ENCODE data around the gene RLN3.
"Not testable (repeated sequence)": the region's sequence is repeated elsewhere in the genome, so short reads cannot be mapped to it uniquely, and the experiment has no call there.

RLN3 gene

DNA sequence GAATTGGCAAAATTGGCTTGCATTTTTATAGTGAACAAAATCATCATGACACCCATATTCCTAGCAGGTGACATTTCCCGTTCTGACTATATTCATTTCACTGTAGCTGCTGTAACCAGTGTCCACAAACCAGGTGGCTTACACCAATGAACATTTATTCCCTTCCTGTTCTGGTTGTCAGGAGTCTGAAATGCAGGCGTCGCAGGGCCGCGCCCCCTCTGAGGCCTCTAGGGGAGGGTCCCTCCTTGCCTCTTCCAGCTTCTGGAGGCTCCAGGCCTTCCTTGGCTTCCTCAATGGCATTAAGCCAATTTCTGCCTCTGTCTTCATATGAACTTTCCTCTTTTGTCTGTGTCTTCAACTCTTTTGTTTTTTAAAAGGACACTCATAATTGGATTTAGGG is 6.5 kb upstream of the RLN3 start:
- DNase-seq (ENCODE audit: low read depth in 2 of 3, low spot score in 1 of 3): no peak

DNA sequence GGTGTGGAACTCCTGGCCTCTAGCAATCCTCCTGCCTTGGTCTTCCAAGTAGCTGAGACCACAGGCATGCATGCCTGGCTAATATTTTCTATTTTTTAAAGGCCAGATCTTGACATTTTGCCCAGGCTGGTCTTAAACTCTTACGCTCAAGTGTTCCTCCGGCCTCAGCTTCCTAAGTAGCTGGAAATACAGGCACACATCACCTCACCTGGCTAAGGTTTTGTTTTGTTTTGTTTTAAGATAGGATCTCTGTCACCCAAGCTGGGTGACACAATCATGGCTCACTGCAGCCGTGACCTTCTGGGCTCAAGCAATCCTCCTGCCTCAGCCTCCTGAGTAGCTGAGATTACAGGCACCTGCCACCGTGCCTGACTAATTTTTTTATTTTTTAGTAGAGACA is 5.5 kb upstream of the RLN3 start:
- no peak for DNase-seq (ENCODE audit: low read depth in 2 of 3, low spot score in 1 of 3)

DNA sequence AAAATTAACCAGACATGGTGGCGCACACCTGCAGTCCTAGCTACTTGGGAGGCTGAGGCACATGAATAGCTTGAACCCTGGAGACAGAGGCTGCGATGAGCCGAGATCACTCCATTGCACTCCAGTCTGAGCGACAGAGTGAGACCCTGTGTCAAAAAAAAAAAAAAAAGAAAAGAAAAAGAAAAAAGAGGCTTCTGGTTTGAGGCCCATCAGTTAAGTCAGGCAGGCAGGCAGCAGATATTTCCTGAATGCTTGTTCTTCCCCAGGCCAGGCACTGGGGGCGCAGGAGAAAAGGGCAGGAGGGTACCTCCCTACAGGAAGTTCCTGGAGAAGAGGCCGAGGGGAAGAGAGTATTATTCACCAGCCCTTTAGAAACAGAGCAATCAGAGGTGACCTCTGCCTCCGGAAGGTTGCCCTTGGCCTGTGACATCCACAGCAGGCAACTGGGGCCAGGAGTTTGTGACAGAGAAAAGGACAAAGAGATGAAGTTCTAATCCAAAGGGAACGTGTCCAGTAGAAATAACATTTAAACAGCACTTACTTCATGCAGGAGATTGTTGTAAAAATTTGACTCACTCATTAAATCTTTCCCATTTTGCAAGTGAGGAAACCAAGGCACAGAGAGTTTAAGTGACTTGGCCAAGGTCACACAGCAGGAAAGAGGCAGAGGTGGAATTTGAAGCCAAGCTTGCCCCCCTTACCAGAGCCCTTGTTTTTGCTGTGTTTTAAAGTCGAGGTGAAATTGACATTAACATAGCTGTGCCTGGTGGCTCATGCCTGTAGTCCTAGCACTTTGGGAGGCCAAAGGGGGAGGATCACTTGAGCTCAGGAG is 4.3 kb upstream of the RLN3 start:
- DNase-seq (ENCODE audit: low read depth in 2 of 3, low spot score in 1 of 3): no peak

DNA sequence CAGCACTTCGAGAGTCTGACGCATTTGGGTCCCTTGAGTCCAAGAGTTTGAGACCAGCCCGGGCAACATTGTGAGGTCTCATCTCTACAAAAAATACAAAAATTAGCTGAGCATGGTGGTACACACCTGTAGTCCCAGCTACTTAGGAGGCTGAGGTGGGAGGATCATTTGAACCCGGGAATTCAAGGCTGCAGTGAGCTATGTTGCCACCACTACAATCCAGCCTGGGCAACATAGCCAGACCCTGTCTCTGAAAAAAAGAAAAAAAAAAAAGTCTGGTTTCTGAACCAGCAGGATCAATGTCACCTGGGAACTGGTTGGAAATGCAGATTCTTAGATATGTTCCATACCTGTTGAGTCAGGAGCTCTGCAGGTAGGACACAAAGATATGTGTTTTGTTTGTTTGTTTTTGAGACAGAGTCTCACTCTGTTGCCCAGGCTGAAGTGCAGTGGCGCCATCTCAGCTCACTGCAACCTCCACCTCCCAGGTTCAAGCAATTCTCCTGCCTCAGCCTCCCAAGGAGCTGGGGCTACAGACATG is 1.2 kb upstream of the RLN3 start:
- DNase-seq (ENCODE audit: low read depth in 2 of 3, low spot score in 1 of 3): not testable (repeated sequence)

DNA sequence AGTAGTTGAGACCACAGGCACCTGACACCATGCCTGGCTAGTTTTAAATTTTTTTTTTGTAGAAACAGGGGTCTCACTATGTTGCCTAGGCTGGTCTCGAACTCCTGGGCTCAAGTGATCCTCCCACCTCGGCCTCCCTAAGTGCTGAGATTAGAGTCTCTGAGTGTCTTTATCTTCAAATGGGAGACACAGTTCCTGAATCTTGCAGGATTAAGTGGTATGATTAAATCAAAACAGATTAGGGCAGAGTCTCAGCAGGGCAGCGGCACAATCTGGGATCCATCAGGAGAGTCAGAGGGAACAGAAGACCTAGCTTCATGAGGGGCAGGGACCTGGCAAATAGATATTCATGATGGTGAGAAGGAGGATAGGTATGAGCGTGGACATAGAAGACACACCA is 953 bp downstream of the RLN3 start:
- DNase-seq (ENCODE audit: low read depth in 2 of 3, low spot score in 1 of 3): no peak

DNA sequence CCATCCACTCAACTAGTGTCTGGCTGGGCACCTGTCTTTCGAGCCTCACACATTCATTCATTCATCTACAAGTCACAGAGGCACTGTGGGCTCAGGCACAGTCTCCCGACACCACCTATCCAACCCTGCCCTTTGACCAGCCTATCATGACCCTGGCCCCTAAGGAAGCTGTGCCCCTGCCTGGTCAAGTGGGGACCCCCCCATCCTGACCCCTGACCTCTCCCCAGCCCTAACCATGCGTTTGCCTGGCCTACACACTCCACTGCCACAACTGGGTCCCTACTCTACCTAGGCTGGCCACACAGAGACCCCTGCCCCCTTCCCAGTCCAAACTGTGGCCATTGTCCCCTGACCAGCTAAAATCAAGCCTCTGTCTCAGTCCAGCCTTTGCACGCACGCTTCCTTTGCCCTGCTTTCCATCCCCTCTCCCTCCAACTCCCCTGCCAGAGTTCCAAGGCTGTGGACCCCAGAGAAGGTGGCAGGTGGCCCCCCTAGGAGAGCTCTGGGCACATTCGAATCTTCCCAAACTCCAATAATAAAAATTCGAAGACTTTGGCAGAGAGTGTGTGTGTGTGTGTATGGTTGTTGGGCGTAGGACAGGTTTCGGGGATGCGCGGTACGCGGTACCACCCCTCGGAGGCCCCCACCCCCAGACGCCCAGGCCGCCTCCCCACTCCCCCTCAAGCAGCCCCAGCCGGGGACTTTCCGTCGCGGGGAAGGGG is 3.2 kb downstream of the RLN3 start:
- DNase-seq (ENCODE audit: low read depth in 2 of 3, low spot score in 1 of 3): no peak

DNA sequence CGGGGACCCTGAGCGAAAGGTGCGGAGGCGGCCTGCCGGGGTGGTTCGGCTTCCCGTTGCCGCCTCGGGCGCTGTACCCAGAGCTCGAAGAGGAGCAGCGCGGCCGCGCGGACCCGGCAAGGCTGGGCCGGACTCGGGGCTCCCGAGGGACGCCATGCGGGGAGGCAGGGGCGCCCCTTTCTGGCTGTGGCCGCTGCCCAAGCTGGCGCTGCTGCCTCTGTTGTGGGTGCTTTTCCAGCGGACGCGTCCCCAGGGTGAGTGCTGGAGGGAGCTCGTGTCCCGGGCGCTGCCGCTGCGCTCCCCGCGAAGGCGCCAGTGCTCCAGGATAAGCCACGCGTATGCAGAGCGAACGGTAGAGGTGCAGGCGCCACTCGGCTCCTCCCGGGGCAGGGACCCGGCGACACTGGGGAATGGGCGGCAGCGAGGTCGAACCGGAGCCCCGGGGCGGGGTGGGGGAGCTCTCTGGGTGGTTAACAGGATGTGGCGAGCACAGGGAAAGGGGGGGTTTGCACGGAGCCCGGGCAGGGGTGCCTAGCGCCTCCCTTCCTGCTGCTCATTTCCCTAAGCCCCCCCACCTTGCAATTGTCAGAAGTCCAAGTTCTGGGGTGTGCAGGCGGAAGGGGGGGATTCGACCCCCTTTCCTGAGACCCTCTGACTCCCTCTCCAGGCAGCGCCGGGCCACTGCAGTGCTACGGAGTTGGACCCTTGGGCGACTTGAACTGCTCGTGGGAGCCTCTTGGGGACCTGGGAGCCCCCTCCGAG is 4.0 kb downstream of the RLN3 start, which contains the start of gene IL27RA:
Gene IL27RA, plus strand, starts transcription at position 44 of the 762 bp plus-strand sequence. Its CDS starts 111 bp downstream, at position 155.
- DNase-seq (ENCODE audit: low read depth in 2 of 3, low spot score in 1 of 3): peak; percentile 48 to 66 (median 62)

DNA sequence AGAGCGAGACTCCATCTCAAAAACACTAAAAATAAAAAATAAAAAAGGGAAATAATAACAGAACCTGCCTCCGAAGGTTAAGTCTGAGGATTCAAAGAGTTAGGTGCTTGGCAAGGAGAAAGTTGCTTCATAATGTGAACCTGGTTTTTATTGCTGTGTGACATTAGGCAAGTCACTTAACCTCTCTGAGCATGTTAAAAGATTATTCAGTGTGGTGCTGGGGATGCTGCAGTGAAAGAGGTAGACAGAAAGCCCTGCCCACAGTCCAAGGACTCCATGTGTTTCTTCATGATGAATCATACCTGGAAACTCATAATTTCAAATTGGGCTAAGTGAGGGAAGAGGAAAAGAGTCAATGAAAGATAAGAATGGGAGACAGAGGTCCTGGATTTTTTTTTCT is 6.0 kb downstream of the RLN3 start:
- no peak for DNase-seq (ENCODE audit: low read depth in 2 of 3, low spot score in 1 of 3)

DNA sequence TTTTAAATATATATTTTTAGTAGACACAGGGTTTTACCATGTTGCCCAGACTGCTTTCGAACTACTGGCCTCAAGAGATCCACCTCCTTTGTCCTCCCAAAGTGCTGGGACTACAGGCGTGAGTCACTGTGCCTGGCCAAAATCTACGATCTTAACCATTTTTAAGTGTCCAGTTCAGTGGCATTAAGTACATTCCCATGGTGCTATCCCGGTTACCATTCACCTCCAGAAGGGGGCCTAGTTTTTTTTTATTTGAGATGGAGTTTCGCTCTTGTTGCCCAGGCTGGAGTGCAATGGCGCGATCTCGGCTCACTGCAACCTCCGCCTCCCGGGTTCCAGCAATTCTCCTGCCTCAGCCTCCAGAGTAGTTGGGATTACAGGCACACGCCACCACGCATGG is 7.2 kb downstream of the RLN3 start:
- not testable (repeated sequence) for DNase-seq (ENCODE audit: low read depth in 2 of 3, low spot score in 1 of 3)

DNA sequence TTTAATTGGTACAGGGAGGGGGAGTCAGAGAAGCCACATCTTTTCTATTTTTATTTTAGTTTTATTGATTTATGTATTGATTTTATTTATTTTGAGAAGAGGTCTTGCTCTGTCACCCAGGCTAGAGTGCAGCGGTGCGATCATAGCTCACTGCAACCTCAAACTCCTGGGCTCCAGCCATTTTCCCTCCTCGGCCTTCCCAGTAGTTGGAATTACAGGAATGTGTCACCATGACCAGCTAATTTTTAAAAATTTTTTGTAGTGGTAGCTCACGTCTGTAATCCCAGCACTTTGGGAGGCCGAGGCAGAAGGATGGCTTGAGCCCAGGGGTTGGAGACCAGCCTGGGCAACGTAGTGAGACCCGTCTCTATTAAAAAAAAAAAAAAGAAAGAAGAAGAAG is 7.8 kb downstream of the RLN3 start:
- DNase-seq (ENCODE audit: low read depth in 2 of 3, low spot score in 1 of 3): no peak

DNA sequence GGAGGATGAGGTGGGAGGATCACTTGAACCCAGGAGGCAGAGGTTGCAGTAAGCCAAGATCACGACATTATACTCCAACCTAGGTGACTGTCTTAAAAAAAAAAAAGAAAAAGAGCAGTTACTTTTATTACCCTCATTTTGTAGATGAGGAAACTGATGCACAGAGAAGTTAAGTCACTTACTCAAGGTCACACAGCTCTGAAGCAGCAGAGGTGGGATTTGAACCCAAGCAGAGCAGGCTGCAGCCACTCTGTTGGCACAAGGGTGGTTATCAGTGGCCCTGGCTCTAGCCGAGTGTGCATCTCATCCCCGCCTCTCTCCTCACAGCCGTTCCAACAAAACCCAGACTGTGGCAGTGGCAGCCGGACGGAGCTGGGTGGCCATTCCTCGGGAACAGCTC is 11.2 kb downstream of the RLN3 start:
- no peak for DNase-seq (ENCODE audit: low read depth in 2 of 3, low spot score in 1 of 3)

DNA sequence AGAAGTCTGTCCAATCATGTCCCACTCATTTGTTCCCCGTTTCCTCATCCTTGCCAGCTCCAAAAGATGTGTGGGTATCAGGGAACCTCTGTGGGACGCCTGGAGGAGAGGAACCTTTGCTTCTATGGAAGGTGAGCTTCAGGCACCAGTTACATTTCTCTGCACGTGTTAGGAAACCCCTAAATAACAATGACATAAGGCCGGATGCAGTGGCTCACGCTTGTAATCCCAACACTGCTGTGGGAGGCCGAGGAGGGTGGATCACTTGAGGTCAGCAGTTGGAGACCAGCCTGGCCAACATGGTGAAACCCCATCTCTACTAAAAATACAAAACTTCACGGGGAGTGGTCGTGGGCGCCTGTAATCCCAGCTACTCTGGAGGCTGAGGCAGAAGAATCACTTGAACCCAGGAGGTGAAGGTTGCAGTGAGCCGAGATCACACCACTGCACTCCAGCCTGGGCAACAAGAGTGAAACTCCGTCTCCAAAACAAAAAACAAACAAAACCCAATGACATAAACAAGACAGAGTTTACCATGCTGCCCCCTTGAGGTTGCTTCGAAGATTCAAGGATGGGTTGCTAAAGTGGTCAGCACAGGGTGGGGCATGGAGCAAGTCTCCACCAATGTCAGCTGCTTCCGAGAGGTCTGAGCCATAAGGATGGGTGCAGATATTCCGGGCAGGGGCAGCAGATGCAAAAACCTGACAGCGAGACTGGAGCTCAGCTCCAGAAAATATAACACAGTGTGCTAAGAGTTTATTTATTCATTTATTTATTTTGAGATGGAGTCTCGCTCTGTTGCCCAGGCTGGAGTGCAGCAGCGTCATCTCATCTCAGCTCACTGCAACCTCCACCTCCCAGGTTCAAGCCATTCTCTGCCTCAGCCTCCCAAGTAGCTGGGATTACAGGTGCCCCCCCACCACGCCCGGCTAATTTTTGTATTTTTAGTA is 15.0 kb downstream of the RLN3 start:
- DNase-seq (ENCODE audit: low read depth in 2 of 3, low spot score in 1 of 3): not testable (repeated sequence)

DNA sequence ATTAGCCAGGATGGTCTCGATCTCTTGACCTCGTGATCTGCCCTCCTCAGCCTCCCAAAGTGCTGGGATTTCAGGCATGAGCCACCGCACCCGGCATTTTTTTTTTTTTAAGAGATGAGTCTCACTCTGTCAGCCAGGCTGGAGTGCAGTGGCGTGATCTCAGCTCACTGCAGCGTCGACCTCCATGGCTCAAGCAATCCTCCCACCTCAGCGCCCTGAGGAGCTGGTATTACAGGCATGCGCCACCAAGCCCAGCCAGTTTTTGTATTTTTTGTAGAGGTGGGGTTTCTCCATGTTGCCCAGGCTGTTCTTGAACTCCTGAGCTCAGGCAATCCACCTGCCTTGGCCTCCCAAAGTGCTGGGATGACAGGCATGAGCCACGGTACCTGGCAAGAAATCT is 19.9 kb downstream of the RLN3 start:
- DNase-seq (ENCODE audit: low read depth in 2 of 3, low spot score in 1 of 3): not testable (repeated sequence)

DNA sequence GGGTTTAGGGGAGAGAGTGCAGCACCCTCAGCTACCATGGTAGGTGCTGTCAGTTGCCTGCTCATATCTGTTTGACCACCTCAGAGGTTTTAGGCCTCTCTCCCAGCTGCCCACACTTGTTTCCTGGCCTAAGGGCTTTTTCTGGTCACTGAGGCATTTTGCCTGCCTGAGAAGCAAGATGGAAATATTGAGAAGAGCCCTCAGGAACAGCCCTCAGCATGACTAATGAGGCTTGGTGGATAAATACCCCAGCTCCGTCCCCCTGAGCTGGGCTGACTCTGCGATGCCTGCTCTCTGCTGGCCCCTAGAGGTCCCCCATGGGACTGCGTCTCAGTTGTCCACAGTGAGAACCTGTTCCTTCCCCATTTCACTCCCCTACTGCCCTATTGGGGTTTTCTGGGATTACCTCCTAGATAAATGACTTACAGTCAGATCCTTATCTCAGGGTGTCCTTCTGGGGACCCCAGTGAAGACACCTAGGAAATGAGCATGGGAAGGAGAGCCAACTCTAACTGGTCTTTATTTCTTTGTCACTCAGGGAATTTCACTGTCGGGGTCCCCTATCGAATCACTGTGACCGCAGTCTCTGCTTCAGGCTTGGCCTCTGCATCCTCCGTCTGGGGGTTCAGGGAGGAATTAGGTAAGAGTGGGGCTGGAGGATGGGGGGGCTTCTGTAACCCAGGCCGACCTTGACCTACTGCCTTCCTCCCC is 20.6 kb downstream of the RLN3 start:
- peak; percentile 65 to 83 (median 66) for DNase-seq (ENCODE audit: low read depth in 2 of 3, low spot score in 1 of 3)

DNA sequence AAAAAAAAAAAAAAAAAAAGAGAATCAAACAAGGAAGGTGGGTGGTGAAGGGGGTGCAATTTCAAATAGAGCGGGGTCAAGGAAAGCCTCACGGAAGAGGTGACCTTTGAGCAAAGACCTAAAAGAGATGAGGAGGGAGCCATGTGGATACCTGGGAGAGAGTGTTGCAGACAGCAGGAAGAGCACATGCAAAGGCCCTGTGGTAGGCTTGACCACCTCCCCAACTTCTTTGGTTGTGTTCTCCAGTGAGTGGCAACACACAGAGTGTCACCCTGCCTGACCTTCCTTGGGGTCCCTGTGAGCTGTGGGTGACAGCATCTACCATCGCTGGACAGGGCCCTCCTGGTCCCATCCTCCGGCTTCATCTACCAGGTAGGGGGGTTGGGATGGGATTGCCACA is 22.6 kb downstream of the RLN3 start:
- no peak for DNase-seq (ENCODE audit: low read depth in 2 of 3, low spot score in 1 of 3)

DNA sequence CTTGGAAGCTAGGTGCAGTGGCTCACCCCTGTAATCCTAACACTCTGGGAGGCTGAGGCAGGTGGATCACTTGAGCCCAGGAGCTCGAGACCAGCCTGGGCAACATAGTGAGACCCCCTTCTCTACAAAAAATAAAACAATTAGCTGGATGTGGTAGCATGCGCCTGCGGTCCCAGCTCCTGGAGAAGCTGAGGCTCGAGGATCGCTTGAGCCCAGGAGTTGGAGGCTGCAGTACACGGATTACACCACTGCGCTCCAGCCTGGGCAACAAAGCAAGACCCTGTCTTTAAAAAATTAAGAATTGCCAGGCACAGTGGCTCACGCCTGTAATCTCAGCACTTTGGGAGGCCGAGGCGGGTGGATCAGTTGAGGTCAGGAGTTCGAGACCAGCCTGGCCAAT is 23.0 kb downstream of the RLN3 start:
- DNase-seq (ENCODE audit: low read depth in 2 of 3, low spot score in 1 of 3): not testable (repeated sequence)

DNA sequence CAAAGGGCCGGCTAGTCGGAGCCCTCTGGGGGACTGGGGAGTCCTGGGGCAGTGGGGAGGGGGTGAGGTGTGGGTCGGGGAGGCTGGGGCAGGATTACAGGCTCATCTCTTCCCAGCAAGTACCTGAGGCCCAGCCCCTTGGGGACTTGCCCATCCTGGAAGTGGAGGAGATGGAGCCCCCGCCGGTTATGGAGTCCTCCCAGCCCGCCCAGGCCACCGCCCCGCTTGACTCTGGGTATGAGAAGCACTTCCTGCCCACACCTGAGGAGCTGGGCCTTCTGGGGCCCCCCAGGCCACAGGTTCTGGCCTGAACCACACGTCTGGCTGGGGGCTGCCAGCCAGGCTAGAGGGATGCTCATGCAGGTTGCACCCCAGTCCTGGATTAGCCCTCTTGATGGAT is 24.0 kb downstream of the RLN3 start:
- no peak for DNase-seq (ENCODE audit: low read depth in 2 of 3, low spot score in 1 of 3)

DNA sequence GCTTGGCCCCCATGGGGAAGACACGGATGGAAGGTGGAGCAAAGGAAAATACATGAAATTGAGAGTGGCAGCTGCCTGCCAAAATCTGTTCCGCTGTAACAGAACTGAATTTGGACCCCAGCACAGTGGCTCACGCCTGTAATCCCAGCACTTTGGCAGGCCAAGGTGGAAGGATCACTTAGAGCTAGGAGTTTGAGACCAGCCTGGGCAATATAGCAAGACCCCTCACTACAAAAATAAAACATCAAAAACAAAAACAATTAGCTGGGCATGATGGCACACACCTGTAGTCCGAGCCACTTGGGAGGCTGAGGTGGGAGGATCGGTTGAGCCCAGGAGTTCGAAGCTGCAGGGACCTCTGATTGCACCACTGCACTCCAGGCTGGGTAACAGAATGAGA is 24.5 kb downstream of the RLN3 start:
- DNase-seq (ENCODE audit: low read depth in 2 of 3, low spot score in 1 of 3): no peak

DNA sequence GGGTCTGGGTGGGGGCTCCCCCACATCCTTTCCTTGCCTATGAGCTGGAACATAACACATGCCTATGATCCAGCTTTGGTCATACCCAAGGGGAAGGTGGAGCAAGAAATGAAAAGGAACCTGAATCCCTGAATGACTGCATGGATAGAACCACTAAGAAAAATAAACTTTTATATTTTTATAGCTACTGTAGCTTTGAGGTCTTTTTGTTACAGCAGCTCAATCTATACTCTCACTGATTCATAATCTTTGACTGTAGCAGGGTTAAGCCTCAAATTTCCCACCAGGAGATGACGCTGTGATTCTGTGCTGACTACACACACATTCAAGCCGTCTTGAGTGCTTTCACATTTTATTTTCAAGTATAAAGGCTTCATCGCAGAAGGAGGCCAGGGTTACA is 25.1 kb downstream of the RLN3 start:
- no peak for DNase-seq (ENCODE audit: low read depth in 2 of 3, low spot score in 1 of 3)

DNA sequence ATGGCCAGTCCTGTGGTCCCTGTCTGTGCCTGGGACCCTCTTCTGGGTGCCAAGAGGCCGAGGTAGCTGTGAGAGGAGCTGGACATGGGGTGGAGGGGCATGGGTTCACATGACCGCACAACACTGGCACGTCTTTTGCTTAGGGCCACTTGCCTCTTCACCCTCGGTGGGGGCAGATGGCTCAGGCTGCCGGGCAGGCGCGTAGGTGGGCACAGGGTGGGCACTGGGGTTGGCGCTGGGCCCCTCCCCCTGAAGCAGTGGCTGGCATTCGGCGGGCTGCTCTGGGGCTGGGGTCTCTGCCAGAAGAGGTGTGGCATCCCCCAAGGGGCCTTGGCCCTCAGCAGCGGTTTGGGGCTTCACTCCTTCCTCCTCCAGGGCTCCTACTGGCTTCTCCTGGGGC is 25.6 kb downstream of the RLN3 start:
- DNase-seq (ENCODE audit: low read depth in 2 of 3, low spot score in 1 of 3): no peak
